T-cell (primary cell): Measurements from ENCODE around the gene MKKS. TPM values are rescaled to one million over a fixed set of nuclear protein-coding genes. Genes with fewer than 3 reads are reported as not detected.

Experiments used
- ATAC-seq, 4 experiments: fragments of 200-7000 bp in 3 of 4; fragments of 150-1000 bp in 1 of 4; cut with Tn5 transposase; replicated peaks in 1 of 4; 1 replicate in 3 of 4; 2 replicates in 1 of 4; pipeline ENCODE4 v1.10.0; 2021; ENCODE audit warnings: moderate library complexity in 3 of 4, mild to moderate bottlenecking in 2 of 4, moderate number of reproducible peaks in 1 of 4
- CTCF ChIA-PET, 2 donors: fragments of 300-600 bp; sonication (Branson Sonifier 250); formaldehyde crosslinking; loops; one replicate each; lab custom pipeline; 2022; ENCODE audit warnings: antibody characterized with exemption in 2 of 2; lab: Charles Lee
- POLR2A ChIA-PET, 2 donors: fragments of 300-600 bp; sonication (Branson Sonifier 250); formaldehyde crosslinking; loops; one replicate each; lab custom pipeline; 2022; ENCODE audit warnings: antibody characterized with exemption in 2 of 2; lab: Charles Lee
- DNase-seq, 35 experiments: peaks; one replicate each; pipeline versions ENCODE4 v3.0.0 to v3.0.0-alpha.2; 2013 to 2023
- H3K27ac ChIP-seq: one replicate; pipeline ENCODE4 v1.5.1; 2013; ENCODE audit warnings: low read length
- H3K27me3 ChIP-seq, 2 experiments: replicated peaks in 1 of 2; 1 replicate in 1 of 2; 2 replicates in 1 of 2; pipeline versions ENCODE4 v1.6.1 to v1.7.0; 2013; ENCODE audit warnings: low read length in 1 of 2, mixed read lengths in 1 of 2; ENCODE audit not compliant: control insufficient read depth in 2 of 2, insufficient read depth in 2 of 2; ENCODE audit errors: extremely low read depth in 1 of 2
- H3K36me3 ChIP-seq, 2 donors: 1 replicate in 1 of 2; 2 replicates in 1 of 2; pipeline versions ENCODE4 v1.6.1 to v1.7.0; 2013; ENCODE audit warnings: low read length in 1 of 2; ENCODE audit not compliant: control insufficient read depth in 2 of 2, insufficient read depth in 1 of 2; ENCODE audit errors: extremely low read depth in 1 of 2
- H3K4me1 ChIP-seq, 2 experiments: 1 replicate in 1 of 2; 2 replicates in 1 of 2; pipeline versions ENCODE4 v1.6.1 to v1.7.0; 2013; ENCODE audit warnings: low read length in 2 of 2, mixed read lengths in 1 of 2; ENCODE audit not compliant: insufficient read depth in 2 of 2, control insufficient read depth in 1 of 2; ENCODE audit errors: extremely low read depth in 1 of 2
- H3K4me3 ChIP-seq, 2 donors: 1 replicate in 1 of 2; 2 replicates in 1 of 2; pipeline versions ENCODE4 v1.5.1 to v1.7.0; 2013; ENCODE audit warnings: mild to moderate bottlenecking in 2 of 2, low read length in 1 of 2, moderate library complexity in 1 of 2; ENCODE audit not compliant: control insufficient read depth in 1 of 2; ENCODE audit errors: extremely low read depth in 1 of 2
- H3K9me3 ChIP-seq: 2 replicates; pipeline ENCODE4 v1.7.0; 2013
- H3K27ac Mint-ChIP-seq, 2 donors: one replicate each; pipeline ENCODE4 v1.8.0; 2020 to 2021; ENCODE audit warnings: mild to moderate bottlenecking in 2 of 2, mixed read lengths in 2 of 2
- H3K27me3 Mint-ChIP-seq, 2 donors: one replicate each; pipeline ENCODE4 v1.8.0; 2021 to 2022; ENCODE audit warnings: mixed read lengths in 2 of 2
- H3K36me3 Mint-ChIP-seq: one replicate; pipeline ENCODE4 v1.8.0; 2021; ENCODE audit warnings: mixed read lengths
- H3K4me1 Mint-ChIP-seq, 3 donors: one replicate each; pipeline ENCODE4 v1.8.0; 2020 to 2022; ENCODE audit warnings: mixed read lengths in 3 of 3, mild to moderate bottlenecking in 1 of 3
- H3K4me3 Mint-ChIP-seq, 3 donors: one replicate each; pipeline ENCODE4 v1.8.0; 2020 to 2022; ENCODE audit warnings: mild to moderate bottlenecking in 3 of 3, mixed read lengths in 3 of 3, moderate library complexity in 3 of 3
- H3K9me3 Mint-ChIP-seq, 3 donors: one replicate each; pipeline ENCODE4 v1.8.0; 2020 to 2022; ENCODE audit warnings: mixed read lengths in 3 of 3
- WGBS: methylation state at CpG from one replicate; pipeline ENCODE4 v1.1.5; 2013; ENCODE audit warnings: missing lambda C conversion rate; ENCODE audit not compliant: insufficient coverage; 5-methylcytosine and 5-hydroxymethylcytosine counted together
- total RNA-seq, 35 experiments: library from RNA in 6 of 35; stranded (reverse) in 6 of 35; fragments of 120-200 nt in 1 of 35; gene quantifications; one replicate each; pipeline versions ENCODE4 v1.2.1 to v1.2.4 and lab custom pipeline; 2013 to 2026

The MKKS gene
- total RNA-seq, 5 donors from 2014 or later (not counting 1 experiment from before 2014, with no cell fraction given): 5.1 to 13.5 (median 11.9) TPM

- ATAC-seq: peak; percentile 68 to 72 (median 70)
- no peaks in the 10 kb centered on the region for H3K27me3 Mint-ChIP-seq
- no peaks in the 10 kb centered on the region for H3K36me3 Mint-ChIP-seq
- peak within 1 kb of the TSS; percentile 83 for H3K27ac ChIP-seq
- ChIA-PET POLR2A (interaction anchor here (0.6 to 1.2 kb wide), 4 partner anchors 10 to 509 kb away, joined by 3 to 8 read pairs (median 4); partner anchors contain the start of gene SNAP25 (in 1 of the 2)), CTCF (interaction anchor here (0.7 to 2.6 kb wide), 7 partner anchors 8 to 457 kb away, joined by 3 to 11 read pairs (median 5); partner anchors contain the start of genes ANKEF1 (in 1 of the 2) and SNAP25 (in 1 of the 2))
- WGBS: under 1% methylated on average over 27 of the region's 32 CpGs
- no peaks in the 10 kb centered on the region for H3K9me3 ChIP-seq
- DNase-seq: peak; percentile 64 to 93 (median 79)
- peak within 1 kb of the TSS; percentile 93 to 95 for H3K27ac Mint-ChIP-seq
- no peaks in the 10 kb centered on the region for H3K27me3 ChIP-seq
- peaks cover 10 to 18% of the 10 kb centered on the region in 2 experiments for H3K4me1 ChIP-seq
- H3K4me3 ChIP-seq: peak within 1 kb of the TSS; percentile 66 to 98
- peaks cover 45 to 60% (median 53%) of the 10 kb centered on the region in 3 donors for H3K4me1 Mint-ChIP-seq
- no peaks in the 10 kb centered on the region for H3K9me3 Mint-ChIP-seq
- H3K36me3 ChIP-seq: no peaks in the 10 kb centered on the region
- H3K4me3 Mint-ChIP-seq: peak within 1 kb of the TSS; percentile 90 to 95 (median 92)
These were observed 1.1 kb upstream of the MKKS start, which contains the start of gene SLX4IP for GRCh38 chr20:10434832-10435812. SLX4IP (plus strand) TSS chr20:10435305; CDS start chr20:10458205, 22,900 bp downstream.

- POLR2A ChIA-PET: interaction anchor here (0.5 to 1.2 kb wide), 3 partner anchors 18 to 509 kb away, joined by 3 to 6 read pairs (median 4); no protein-coding TSS in a partner anchor
- H3K27me3 ChIP-seq: no peaks in the 10 kb centered on the region
- DNase-seq (peak; percentile 39 to 85 (median 58)), ATAC-seq (peak; percentile 43 to 61 (median 52))
- H3K27ac ChIP-seq: peak overlapping the region; percentile 83
- H3K4me3 ChIP-seq: peak overlapping the region; percentile 66 to 98
- Mint-ChIP-seq H3K4me3 (peak overlapping the region; percentile 90 to 95 (median 92)), H3K9me3 (no peaks in the 10 kb centered on the region), H3K27me3 (no peaks in the 10 kb centered on the region), H3K36me3 (no peaks in the 10 kb centered on the region), H3K4me1 (peaks cover 51 to 65% (median 59%) of the 10 kb centered on the region in 3 donors), H3K27ac (peak overlapping the region; percentile 93 to 95)
- CTCF ChIA-PET: interaction anchor here (0.5 to 2.2 kb wide), 8 partner anchors 8 to 456 kb away, joined by 3 to 11 read pairs (median 4); partner anchors contain the start of genes ANKEF1 (in 1 of the 2) and SNAP25 (in 1 of the 2)
- no peaks in the 10 kb centered on the region for H3K9me3 ChIP-seq
- no peaks in the 10 kb centered on the region for H3K36me3 ChIP-seq
- WGBS: 0% methylated on average over 12 of the region's 17 CpGs
- peaks cover 10 to 18% of the 10 kb centered on the region in 2 experiments for H3K4me1 ChIP-seq
These were observed 427 bp upstream of the MKKS start for GRCh38 chr20:10434467-10434831.

GRCh38 chr20:10433014-10433622 is 904 bp downstream of the MKKS start:
- Mint-ChIP-seq H3K9me3 (no peaks in the 10 kb centered on the region), H3K4me1 (peaks cover 59 to 70% (median 65%) of the 10 kb centered on the region in 3 donors), H3K4me3 (peak overlapping the region; percentile 90 to 95 (median 92)), H3K36me3 (no peaks in the 10 kb centered on the region), H3K27me3 (no peaks in the 10 kb centered on the region), H3K27ac (peak overlapping the region; percentile 93 to 95)
- H3K27ac ChIP-seq: peak overlapping the region; percentile 83
- no peaks in the 10 kb centered on the region for H3K9me3 ChIP-seq
- CTCF ChIA-PET: interaction anchor here in 1 of 2 donors (0.7 to 2.2 kb wide), 2 partner anchors 398 to 455 kb away, joined by 4 to 11 read pairs; partner anchors contain the start of gene ANKEF1
- no peaks in the 10 kb centered on the region for H3K36me3 ChIP-seq
- DNase-seq: no peak
- H3K4me3 ChIP-seq: peak overlapping the region; percentile 66 to 98
- ATAC-seq: no peak
- H3K4me1 ChIP-seq: peaks cover 10 to 12% of the 10 kb centered on the region in 2 experiments
- POLR2A ChIA-PET: no interaction called here
- H3K27me3 ChIP-seq: no peaks in the 10 kb centered on the region
- WGBS: 73% methylated on average over 22 of the region's 30 CpGs

- POLR2A ChIA-PET: no interaction called here
- Mint-ChIP-seq H3K27ac (peak overlapping the region; percentile 44 to 49), H3K27me3 (no peaks in the 10 kb centered on the region), H3K36me3 (no peaks in the 10 kb centered on the region), H3K9me3 (no peaks in the 10 kb centered on the region), H3K4me1 (peaks cover 63 to 67% (median 67%) of the 10 kb centered on the region in 3 donors), H3K4me3 (peak overlapping the region; percentile 46 to 52 (median 49))
- ATAC-seq (no peak), DNase-seq (no peak)
- no peaks in the 10 kb centered on the region for H3K36me3 ChIP-seq
- H3K9me3 ChIP-seq: no peaks in the 10 kb centered on the region
- no peak overlapping the region for H3K27ac ChIP-seq
- 80% methylated on average over 1 of the region's 1 CpG for WGBS
- CTCF ChIA-PET: interaction anchor here in 1 of 2 donors (1.2 kb wide), 1 partner anchor 452 kb away, joined by 3 read pairs; no protein-coding TSS in a partner anchor
- no peak overlapping the region for H3K4me3 ChIP-seq
- H3K27me3 ChIP-seq: no peaks in the 10 kb centered on the region
- peaks cover 8 to 12% of the 10 kb centered on the region in 2 experiments for H3K4me1 ChIP-seq
These were observed 1.9 kb downstream of the MKKS start for GRCh38 chr20:10432079-10432478.

- 60% methylated on average over 1 of the region's 5 CpGs for WGBS
- ChIA-PET POLR2A (interaction anchor here in 1 of 2 donors (0.9 kb wide), 1 partner anchor 11 kb away, joined by 3 read pairs; no protein-coding TSS in a partner anchor), CTCF (interaction anchor here (0.5 to 0.9 kb wide), 3 partner anchors 9 to 452 kb away, joined by 3 to 6 read pairs (median 3); no protein-coding TSS in a partner anchor)
- no peak overlapping the region for H3K27ac ChIP-seq
- H3K4me3 ChIP-seq: no peak overlapping the region
- ATAC-seq (no peak), DNase-seq (no peak)
- Mint-ChIP-seq H3K4me3 (no peak overlapping the region), H3K4me1 (peaks cover 58 to 71% (median 63%) of the 10 kb centered on the region in 3 donors), H3K27me3 (no peaks in the 10 kb centered on the region), H3K9me3 (no peaks in the 10 kb centered on the region), H3K27ac (peak overlapping the region in 1 of 2 donors; percentile 34), H3K36me3 (no peaks in the 10 kb centered on the region)
- H3K36me3 ChIP-seq: peaks cover 0 to 2% of the 10 kb centered on the region in 2 donors
- no peaks in the 10 kb centered on the region for H3K27me3 ChIP-seq
- no peaks in the 10 kb centered on the region for H3K9me3 ChIP-seq
- H3K4me1 ChIP-seq: peaks cover 4 to 12% of the 10 kb centered on the region in 2 experiments
These were observed 3.3 kb downstream of the MKKS start for GRCh38 chr20:10430704-10431103.
